ENCODE measurements around the gene MAU2. TPM values are rescaled to one million over a fixed set of nuclear protein-coding genes. Genes with fewer than 3 reads are reported as not detected.

Gene MAU2
- total RNA-seq, 1 donor from 2014 or later = 35.0 TPM

DNA sequence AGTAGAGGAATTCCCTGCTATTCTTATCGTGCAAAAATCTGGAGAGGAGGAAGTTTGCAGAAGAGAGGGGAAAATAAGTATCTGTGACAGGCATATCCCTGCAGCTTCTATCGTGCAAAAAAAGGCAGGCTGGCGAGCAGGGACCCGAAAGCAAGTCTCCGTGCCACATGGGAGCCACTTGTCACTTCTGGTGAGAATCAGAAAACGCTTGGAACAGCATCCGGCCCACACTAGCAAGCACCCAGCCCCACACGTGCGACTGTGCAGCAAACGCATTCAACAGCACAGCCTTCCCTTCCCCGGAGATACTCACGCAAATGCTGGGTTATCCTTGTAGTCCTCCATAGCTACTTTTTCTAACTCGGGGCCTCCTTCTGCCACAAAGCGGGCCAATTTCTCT lies 17.2 kb upstream of the MAU2 start:
- TF ChIP-seq, protein P1, sequence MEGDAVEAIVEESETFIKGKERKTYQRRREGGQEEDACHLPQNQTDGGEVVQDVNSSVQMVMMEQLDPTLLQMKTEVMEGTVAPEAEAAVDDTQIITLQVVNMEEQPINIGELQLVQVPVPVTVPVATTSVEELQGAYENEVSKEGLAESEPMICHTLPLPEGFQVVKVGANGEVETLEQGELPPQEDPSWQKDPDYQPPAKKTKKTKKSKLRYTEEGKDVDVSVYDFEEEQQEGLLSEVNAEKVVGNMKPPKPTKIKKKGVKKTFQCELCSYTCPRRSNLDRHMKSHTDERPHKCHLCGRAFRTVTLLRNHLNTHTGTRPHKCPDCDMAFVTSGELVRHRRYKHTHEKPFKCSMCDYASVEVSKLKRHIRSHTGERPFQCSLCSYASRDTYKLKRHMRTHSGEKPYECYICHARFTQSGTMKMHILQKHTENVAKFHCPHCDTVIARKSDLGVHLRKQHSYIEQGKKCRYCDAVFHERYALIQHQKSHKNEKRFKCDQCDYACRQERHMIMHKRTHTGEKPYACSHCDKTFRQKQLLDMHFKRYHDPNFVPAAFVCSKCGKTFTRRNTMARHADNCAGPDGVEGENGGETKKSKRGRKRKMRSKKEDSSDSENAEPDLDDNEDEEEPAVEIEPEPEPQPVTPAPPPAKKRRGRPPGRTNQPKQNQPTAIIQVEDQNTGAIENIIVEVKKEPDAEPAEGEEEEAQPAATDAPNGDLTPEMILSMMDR (IDR thresholded peaks at IDR 0.05) = no peak
- no peak for TF ChIP-seq EZH2phosphoT487 (IDR thresholded peaks at IDR 0.05)
- no peak for TF ChIP-seq EZH2 (IDR thresholded peaks at IDR 0.05)
- peaks cover 17% of the 10 kb centered on the region for H3K36me3 Mint-ChIP-seq
- H3K36me3 ChIP-seq = no peaks in the 10 kb centered on the region

DNA sequence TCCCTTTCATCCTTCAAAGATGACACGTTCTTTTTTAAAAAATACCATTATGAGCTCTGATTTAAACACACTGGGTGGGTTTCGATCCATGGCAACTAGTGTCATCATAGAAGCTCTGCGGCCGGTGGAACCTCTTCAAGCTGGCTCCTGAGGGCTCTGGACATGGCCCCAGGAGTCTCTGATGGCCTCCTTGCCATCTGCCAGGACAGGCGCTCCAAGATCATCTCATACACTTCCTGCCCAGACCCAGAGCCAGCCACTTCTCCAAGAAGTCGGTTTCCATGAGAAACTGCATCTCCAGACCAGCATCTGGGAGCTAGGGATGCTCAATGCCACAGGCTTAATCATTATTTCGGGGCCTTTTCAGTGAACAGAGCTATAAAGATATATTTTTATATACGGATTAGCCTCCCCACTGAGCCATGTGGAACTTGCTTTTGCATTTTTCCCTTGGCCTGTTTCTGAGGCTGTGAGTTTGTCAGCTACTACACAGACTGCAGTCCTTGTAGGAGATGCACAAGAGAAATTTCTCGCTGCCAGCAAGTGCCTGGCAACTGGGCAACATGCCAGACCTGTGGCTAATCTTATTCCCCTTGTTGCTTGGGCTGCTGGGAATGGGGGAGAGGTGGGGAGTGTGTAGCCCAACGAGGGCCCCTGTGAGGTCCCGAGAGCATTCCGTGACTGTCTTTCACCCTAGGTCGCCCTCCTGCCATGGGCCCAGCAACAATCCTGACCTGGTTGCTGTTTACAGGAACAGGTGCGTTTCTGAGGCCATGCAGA lies 16.3 kb upstream of the MAU2 start:
- no peaks in the 10 kb centered on the region for H3K9me3 Mint-ChIP-seq
- DNase-seq (ENCODE audit: low spot score) = no peak
- Histone ChIP-seq H3K79me2 (ENCODE audit: low read depth) (no peaks in the 10 kb centered on the region), H2AFZ (replicated peaks) (no peak overlapping the region), H3K4me2 (no peak overlapping the region), H3K4me1 (no peaks in the 10 kb centered on the region), H4K20me1 (ENCODE audit: low read depth) (peaks cover 2% of the 10 kb centered on the region), H3K27ac (no peak overlapping the region), H3K9me3 (ENCODE audit: low read depth) (no peaks in the 10 kb centered on the region), H3K36me3 (no peaks in the 10 kb centered on the region), H3K27me3 (no peaks in the 10 kb centered on the region), H3K4me3 (no peak overlapping the region), H3F3A (ENCODE audit: low read depth) (no peaks in the 10 kb centered on the region), H3K9ac (no peak overlapping the region)
- peaks cover 17% of the 10 kb centered on the region for H3K36me3 Mint-ChIP-seq
- peaks cover 2% of the 10 kb centered on the region for H3K27me3 Mint-ChIP-seq (ENCODE audit: insufficient read depth, low read depth)
- TF ChIP-seq, protein P1 (IDR thresholded peaks at IDR 0.05) = no peak
- TF ChIP-seq EZH2 (IDR thresholded peaks at IDR 0.05) = no peak
- TF ChIP-seq EZH2phosphoT487 (IDR thresholded peaks at IDR 0.05) = no peak
- no peaks in the 10 kb centered on the region for H3K4me1 Mint-ChIP-seq
- H3K27ac Mint-ChIP-seq = no peak overlapping the region
- no peak overlapping the region for H3K4me3 Mint-ChIP-seq

More for the DNA sequence above, 17.2 kb upstream of the MAU2 start:
- H3K27me3 ChIP-seq = no peaks in the 10 kb centered on the region
- no peaks in the 10 kb centered on the region for H3K79me2 ChIP-seq (ENCODE audit: low read depth)
- Mint-ChIP-seq H3K9me3 (no peaks in the 10 kb centered on the region), H3K27ac (peak overlapping the region; percentile 15), H3K27me3 (ENCODE audit: insufficient read depth, low read depth) (peaks cover 2% of the 10 kb centered on the region), H3K4me1 (no peaks in the 10 kb centered on the region), H3K4me3 (no peak overlapping the region)
- H2AFZ ChIP-seq (replicated peaks) = no peak overlapping the region
- no peaks in the 10 kb centered on the region for H3K9me3 ChIP-seq (ENCODE audit: low read depth)
- no peak overlapping the region for H3K9ac ChIP-seq
- H4K20me1 ChIP-seq (ENCODE audit: low read depth) = peaks cover 2% of the 10 kb centered on the region
- H3F3A ChIP-seq (ENCODE audit: low read depth) = no peaks in the 10 kb centered on the region
- no peaks in the 10 kb centered on the region for H3K4me1 ChIP-seq
- no peak overlapping the region for H3K4me2 ChIP-seq
- no peak overlapping the region for H3K27ac ChIP-seq
- no peak for DNase-seq (ENCODE audit: low spot score)
- H3K4me3 ChIP-seq = no peak overlapping the region

DNA sequence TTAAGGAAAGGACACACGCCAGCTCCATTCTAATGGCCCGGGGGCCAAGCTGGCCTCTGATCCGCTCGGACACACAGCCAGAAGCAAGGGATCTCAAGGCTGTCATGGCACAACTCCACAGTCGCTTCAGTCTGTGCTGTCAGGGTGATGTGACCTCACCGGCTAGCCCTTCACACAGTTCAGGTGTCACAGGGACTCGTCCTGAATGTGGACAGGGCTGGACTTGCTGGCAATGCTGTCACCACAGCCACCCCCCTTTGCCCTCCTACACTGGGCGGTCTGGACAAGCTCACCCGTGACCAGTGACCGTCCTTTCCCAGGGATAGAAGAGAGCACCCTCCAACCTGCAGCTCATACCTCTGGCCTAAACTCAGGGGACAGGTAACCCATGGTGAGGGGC lies 15.6 kb upstream of the MAU2 start:
- no peak overlapping the region for H3K27ac ChIP-seq
- Mint-ChIP-seq H3K4me1 (no peaks in the 10 kb centered on the region), H3K9me3 (no peaks in the 10 kb centered on the region), H3K27ac (no peak overlapping the region), H3K27me3 (ENCODE audit: insufficient read depth, low read depth) (peaks cover 2% of the 10 kb centered on the region), H3K4me3 (no peak overlapping the region), H3K36me3 (peaks cover 20% of the 10 kb centered on the region)
- H3K4me1 ChIP-seq = no peaks in the 10 kb centered on the region
- no peak overlapping the region for H2AFZ ChIP-seq (replicated peaks)
- no peaks in the 10 kb centered on the region for H3F3A ChIP-seq (ENCODE audit: low read depth)
- no peaks in the 10 kb centered on the region for H3K9me3 ChIP-seq (ENCODE audit: low read depth)
- no peak overlapping the region for H3K9ac ChIP-seq
- no peak for TF ChIP-seq EZH2 (IDR thresholded peaks at IDR 0.05)
- no peak for TF ChIP-seq EZH2phosphoT487 (IDR thresholded peaks at IDR 0.05)
- TF ChIP-seq, protein P1 (IDR thresholded peaks at IDR 0.05) = no peak
- no peak overlapping the region for H3K4me3 ChIP-seq
- DNase-seq (ENCODE audit: low spot score) = no peak
- no peaks in the 10 kb centered on the region for H3K27me3 ChIP-seq
- H3K36me3 ChIP-seq = no peaks in the 10 kb centered on the region
- peaks cover 2% of the 10 kb centered on the region for H4K20me1 ChIP-seq (ENCODE audit: low read depth)
- no peak overlapping the region for H3K4me2 ChIP-seq
- H3K79me2 ChIP-seq (ENCODE audit: low read depth) = no peaks in the 10 kb centered on the region

Measured in neural progenitor cell (in vitro differentiated cells).